Measurements from ENCODE around the gene AP4M1.
"Not testable (repeated sequence)": the region's sequence is repeated elsewhere in the genome, so short reads cannot be mapped to it uniquely, and the experiment has no call there.

AP4M1 gene

GRCh38 chr7:100107890-100108289 lies 6.4 kb downstream of the AP4M1 start:
- no peak for DNase-seq (ENCODE audit: low read depth)

- DNase-seq (ENCODE audit: low read depth), result no peak
Measured at GRCh38 chr7:100109521-100110163, 8.2 kb downstream of the AP4M1 start.

- DNase-seq (ENCODE audit: low read depth), result no peak
Measured at GRCh38 chr7:100111156-100111555, 9.7 kb downstream of the AP4M1 start.

GRCh38 chr7:100111914-100112313 lies 10.5 kb downstream of the AP4M1 start:
- DNase-seq (ENCODE audit: low read depth), result no peak

- DNase-seq (ENCODE audit: low read depth), result no peak
Measured at GRCh38 chr7:100115026-100115425, 13.6 kb downstream of the AP4M1 start.

DNA sequence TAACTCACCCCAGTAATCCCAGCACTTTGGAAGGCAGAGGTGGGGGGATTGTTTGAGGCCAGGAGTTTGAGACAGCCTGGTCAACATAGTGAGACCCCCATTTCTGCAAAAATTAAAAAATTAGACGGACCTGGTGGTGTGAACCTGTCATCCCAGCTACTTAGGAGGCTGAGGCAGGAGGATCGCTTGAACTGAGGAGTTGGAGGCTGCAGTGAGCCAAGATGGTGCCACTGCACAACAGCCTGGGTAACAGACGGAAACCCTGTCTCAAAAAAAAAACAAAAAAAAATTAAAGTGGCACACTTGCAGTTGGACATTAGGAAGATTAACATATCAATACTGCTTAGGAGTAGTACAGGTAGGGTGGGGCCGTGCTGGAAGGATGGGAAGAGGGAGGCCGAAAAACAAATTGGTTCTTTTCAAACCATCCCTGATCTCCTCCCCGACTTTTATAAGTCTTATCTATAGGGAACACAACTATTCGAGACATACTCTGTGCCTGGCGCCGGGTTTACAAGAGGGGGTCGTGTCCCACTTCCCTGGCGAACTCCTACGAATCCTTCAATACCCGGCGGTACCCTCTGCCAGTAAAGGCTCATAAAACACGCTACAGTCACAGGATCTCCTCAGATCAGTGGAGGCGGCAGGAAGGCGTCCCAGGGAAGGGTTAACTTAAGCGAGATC lies 17.1 kb downstream of the AP4M1 start:
- DNase-seq (ENCODE audit: low read depth), result no peak

GRCh38 chr7:100119072-100119969 lies 17.9 kb downstream of the AP4M1 start, which contains the start of the genes CNPY4 and TAF6:
Gene CNPY4, plus strand, starts transcription at chr7:100119634. Its CDS starts 111 bp downstream, at chr7:100119745.
Gene TAF6, minus strand, starts transcription at chr7:100119358. Its CDS starts 5,149 bp downstream, at chr7:100114209.
- DNase-seq (ENCODE audit: low read depth), result peak; percentile 95

DNA sequence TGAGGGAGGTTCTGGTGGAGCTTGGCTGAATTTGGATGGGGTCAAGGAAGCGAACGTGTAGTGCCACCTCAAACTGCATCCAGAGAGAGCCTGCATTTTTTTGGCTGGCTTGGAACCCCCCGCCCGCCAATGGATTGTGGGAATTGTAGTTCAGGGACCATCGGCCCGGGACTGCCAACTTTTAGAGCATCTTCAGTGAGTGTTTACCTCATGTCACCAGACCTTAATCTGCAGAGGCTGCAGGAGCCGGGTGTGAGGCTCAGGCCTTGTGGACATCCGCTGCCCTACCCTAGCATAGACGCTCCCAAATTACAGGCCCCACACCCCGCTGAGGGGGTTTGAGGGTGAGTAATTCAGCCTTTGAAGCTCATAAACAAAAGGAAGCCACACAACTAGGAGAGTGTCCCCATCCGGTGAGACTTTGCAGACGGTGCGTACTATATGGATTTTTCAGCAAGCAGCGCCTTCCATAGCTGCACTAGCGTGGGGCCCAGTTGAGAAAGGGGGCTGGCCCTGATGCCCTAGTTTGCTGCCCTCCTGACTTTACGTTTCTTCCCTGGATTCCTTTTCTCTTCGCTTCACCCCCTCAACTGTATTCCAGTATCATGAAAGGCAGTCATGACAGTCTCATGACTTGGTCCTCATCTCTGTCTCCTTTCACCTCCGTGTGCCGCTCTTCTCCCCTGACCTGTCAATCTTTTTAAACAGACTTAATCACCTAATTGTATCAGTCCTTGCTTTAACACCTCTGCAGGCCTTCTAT lies 18.7 kb downstream of the AP4M1 start:
- DNase-seq (ENCODE audit: low read depth), result peak; percentile 75

GRCh38 chr7:100120733-100121036 lies 19.2 kb downstream of the AP4M1 start:
- no peak for DNase-seq (ENCODE audit: low read depth)

GRCh38 chr7:100122067-100122466 lies 20.6 kb downstream of the AP4M1 start:
- no peak for DNase-seq (ENCODE audit: low read depth)

DNA sequence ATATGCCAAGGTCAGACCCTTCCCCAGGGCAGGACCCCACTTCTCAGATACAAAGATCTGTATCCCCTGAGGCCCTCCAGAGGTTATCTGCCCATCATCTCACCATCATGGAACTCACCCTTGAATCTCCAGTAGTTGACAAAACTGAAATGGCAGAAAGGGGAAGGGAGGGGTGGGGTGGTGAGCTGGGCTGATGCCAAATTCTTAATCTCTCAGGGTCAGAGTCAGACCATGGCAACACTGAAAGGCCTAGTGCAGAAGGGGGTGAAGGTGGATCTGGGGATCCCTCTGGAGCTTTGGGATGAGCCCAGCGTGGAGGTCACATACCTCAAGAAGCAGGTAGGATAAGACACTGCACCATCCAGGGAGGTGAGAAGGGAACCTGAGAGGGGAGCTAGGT lies 21.1 kb downstream of the AP4M1 start:
- DNase-seq (ENCODE audit: low read depth), result no peak

DNA sequence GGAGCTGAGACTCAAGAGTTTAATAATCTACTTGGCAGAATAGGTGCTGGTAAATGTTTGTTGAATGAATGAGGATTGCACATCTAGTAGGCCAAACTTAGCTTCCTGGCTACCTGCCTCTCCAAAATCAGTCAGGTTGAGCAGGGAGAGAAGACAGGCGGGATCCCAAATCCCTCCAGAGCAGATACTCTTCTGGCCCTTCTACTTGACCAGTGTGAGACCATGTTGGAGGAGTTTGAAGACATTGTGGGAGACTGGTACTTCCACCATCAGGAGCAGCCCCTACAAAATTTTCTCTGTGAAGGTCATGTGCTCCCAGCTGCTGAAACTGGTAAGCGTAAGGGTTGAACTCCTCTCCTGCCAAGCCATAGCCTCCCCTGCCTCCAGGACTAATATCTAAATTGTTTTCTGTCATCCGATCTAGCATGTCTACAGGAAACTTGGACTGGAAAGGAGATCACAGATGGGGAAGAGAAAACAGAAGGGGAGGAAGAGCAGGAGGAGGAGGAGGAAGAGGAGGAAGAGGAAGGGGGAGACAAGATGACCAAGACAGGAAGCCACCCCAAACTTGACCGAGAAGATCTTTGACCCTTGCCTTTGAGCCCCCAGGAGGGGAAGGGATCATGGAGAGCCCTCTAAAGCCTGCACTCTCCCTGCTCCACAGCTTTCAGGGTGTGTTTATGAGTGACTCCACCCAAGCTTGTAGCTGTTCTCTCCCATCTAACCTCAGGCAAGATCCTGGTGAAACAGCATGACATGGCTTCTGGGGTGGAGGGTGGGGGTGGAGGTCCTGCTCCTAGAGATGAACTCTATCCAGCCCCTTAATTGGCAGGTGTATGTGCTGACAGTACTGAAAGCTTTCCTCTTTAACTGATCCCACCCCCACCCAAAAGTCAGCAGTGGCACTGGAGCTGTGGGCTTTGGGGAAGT lies 23.1 kb downstream of the AP4M1 start:
- no peak for DNase-seq (ENCODE audit: low read depth)

GRCh38 chr7:100126239-100126930 lies 24.9 kb downstream of the AP4M1 start:
- no peak for DNase-seq (ENCODE audit: low read depth)

GRCh38 chr7:100126931-100127865 lies 25.8 kb downstream of the AP4M1 start, which contains the start of gene MBLAC1:
Gene MBLAC1, plus strand, starts transcription at chr7:100126967. Its CDS starts 429 bp downstream, at chr7:100127396.
- peak; percentile 88 for DNase-seq (ENCODE audit: low read depth)

- DNase-seq (ENCODE audit: low read depth), result peak; percentile 30
Measured at GRCh38 chr7:100127866-100128636, 26.6 kb downstream of the AP4M1 start.

- no peak for DNase-seq (ENCODE audit: low read depth)
Measured at GRCh38 chr7:100128637-100128963, 27.2 kb downstream of the AP4M1 start.

DNA sequence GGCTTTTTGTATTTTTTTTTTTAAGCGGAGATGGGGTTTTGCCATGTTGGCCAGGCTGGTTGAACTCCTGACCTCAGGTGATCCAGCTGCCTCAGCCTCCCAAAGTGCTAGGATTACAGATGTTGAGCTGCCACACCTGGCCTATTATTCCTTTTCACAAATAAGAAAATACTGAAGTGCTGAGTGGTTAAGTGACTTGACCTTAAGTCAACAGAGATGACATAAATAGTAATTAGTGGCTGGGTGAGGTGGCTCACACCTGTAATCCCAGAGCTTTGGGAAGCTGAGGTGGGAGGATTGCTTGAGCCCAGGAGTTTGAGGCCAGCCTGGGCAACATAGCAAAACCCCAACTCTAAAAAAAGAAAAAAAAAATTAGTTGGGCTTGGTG lies 28.8 kb downstream of the AP4M1 start:
- not testable (repeated sequence) for DNase-seq (ENCODE audit: low read depth)

Measured in EH (cell line).